Common myeloid progenitor, CD34-positive (primary cell): ENCODE measurements around the gene TGM2.

ENCODE experiments used
- CTCF ChIA-PET: fragments of 350-600 bp; sonication (Branson Sonifier 250); formaldehyde crosslinking; loops from one replicate; lab custom pipeline; 2021; ENCODE audit warnings: antibody characterized with exemption; lab: Charles Lee
- POLR2A ChIA-PET: fragments of 350-600 bp; sonication (Branson Sonifier 250); formaldehyde crosslinking; loops from one replicate; lab custom pipeline; 2021; ENCODE audit warnings: antibody characterized with exemption; lab: Charles Lee
- DNase-seq, 3 donors: peaks; one replicate each; pipeline versions ENCODE4 v3.0.0 to v3.0.0-alpha.2; 2013
- H3K27ac ChIP-seq, 2 experiments: 1 replicate in 1 of 2; 2 replicates in 1 of 2; pipeline ENCODE4 v1.7.0; 2013; ENCODE audit warnings: inconsistent platforms in 2 of 2, low read length in 2 of 2, mild to moderate bottlenecking in 2 of 2, low read depth in 1 of 2, moderate library complexity in 1 of 2; ENCODE audit not compliant: severe bottlenecking in 2 of 2, insufficient read depth in 1 of 2, poor library complexity in 1 of 2
- H3K27me3 ChIP-seq, 5 experiments: replicated peaks in 2 of 5; 1 replicate in 3 of 5; 2 replicates in 2 of 5; pipeline versions ENCODE4 v1.6.1 to v1.7.0; 2013; ENCODE audit warnings: low read length in 4 of 5, mild to moderate bottlenecking in 2 of 5, moderate library complexity in 2 of 5, inconsistent platforms in 1 of 5; ENCODE audit not compliant: insufficient read depth in 5 of 5, control insufficient read depth in 4 of 5
- H3K36me3 ChIP-seq, 4 experiments: 1 replicate in 2 of 4; 2 replicates in 2 of 4; pipeline versions ENCODE4 v1.6.1 to v1.7.0; 2013; ENCODE audit warnings: low read length in 3 of 4, control low read depth in 1 of 4, mild to moderate bottlenecking in 1 of 4; ENCODE audit not compliant: control insufficient read depth in 4 of 4, insufficient read depth in 4 of 4
- H3K4me1 ChIP-seq, 4 experiments: 1 replicate in 3 of 4; 2 replicates in 1 of 4; pipeline versions ENCODE4 v1.6.1 to v1.7.1; 2013; ENCODE audit warnings: low read length in 3 of 4, mild to moderate bottlenecking in 3 of 4, control low read depth in 1 of 4, inconsistent platforms in 1 of 4, moderate library complexity in 1 of 4; ENCODE audit not compliant: control insufficient read depth in 4 of 4, insufficient read depth in 4 of 4; ENCODE audit errors: control extremely low read depth in 1 of 4
- H3K4me3 ChIP-seq, 7 experiments: 1 replicate in 4 of 7; 2 replicates in 3 of 7; pipeline versions ENCODE4 v1.5.1 to v1.7.0; 2013; ENCODE audit warnings: mild to moderate bottlenecking in 7 of 7, low read length in 6 of 7, moderate library complexity in 6 of 7, inconsistent platforms in 2 of 7, low read depth in 2 of 7, control low read depth in 1 of 7; ENCODE audit not compliant: insufficient read depth in 4 of 7, control insufficient read depth in 1 of 7; ENCODE audit errors: extremely low read depth in 1 of 7
- H3K9me3 ChIP-seq, 5 experiments: 1 replicate in 4 of 5; 2 replicates in 1 of 5; pipeline versions ENCODE4 v1.6.1 to v1.7.1; 2013; ENCODE audit warnings: low read length in 4 of 5, mild to moderate bottlenecking in 2 of 5, inconsistent platforms in 1 of 5, low read depth in 1 of 5, moderate library complexity in 1 of 5; ENCODE audit not compliant: control insufficient read depth in 4 of 5, insufficient read depth in 2 of 5; ENCODE audit errors: control extremely low read depth in 1 of 5
- WGBS: methylation state at CpG from one replicate; pipeline ENCODE4 v1.1.5; 2013; ENCODE audit not compliant: insufficient coverage; 5-methylcytosine and 5-hydroxymethylcytosine counted together

Gene TGM2

DNA sequence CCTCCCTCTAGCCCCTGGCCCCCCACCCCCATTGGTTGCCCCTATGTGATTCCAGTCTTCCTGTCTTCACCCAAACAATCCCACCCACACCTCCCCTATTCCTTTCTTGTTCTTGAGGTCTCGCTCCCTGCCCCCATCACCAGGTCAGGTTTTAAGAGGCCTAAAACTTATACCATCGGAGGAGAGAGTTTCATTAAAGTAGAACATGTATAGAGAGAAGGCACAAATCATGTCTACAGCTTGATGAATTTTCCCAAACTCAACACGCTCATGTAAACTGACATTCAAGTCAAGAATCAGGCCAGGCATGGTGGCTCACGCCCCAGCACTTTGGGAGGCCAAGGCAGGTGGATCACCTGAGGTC lies 44.5 kb downstream of the TGM2 start:
- Histone ChIP-seq H3K27me3 (no peaks in the 10 kb centered on the region), H3K4me3 (no peak overlapping the region), H3K4me1 (no peaks in the 10 kb centered on the region), H3K36me3 (no peaks in the 10 kb centered on the region), H3K27ac (no peak overlapping the region), H3K9me3 (no peaks in the 10 kb centered on the region)
- DNase-seq = no peak
- 100% methylated on average over 1 of the region's 4 CpGs for WGBS
- CTCF ChIA-PET = no interaction called here
- POLR2A ChIA-PET = no interaction called here

DNA sequence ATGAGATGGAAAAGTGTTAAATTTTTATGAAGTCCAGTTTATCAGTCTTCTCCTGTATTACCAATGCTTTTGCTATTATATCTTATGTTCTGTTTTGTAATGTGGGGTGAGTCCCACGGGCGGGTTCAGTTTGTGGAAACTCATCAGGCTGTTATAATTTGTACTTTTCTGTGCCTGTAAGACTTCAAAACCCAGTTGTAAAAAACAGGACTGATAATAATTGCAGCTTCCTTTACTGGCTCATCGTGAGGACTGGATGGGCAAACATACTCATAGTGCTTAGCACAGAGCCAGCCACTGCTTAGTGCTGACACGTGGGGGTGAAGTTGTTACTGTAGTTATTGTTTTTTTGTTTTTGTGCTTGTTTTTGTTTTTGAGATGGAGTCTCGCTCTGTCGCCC lies 45.6 kb downstream of the TGM2 start:
- Histone ChIP-seq H3K27ac (no peak overlapping the region), H3K27me3 (no peaks in the 10 kb centered on the region), H3K9me3 (no peaks in the 10 kb centered on the region), H3K36me3 (no peaks in the 10 kb centered on the region), H3K4me3 (no peak overlapping the region), H3K4me1 (no peaks in the 10 kb centered on the region)
- CTCF ChIA-PET = no interaction called here
- POLR2A ChIA-PET = no interaction called here
- 98% methylated on average over 4 of the region's 6 CpGs for WGBS
- no peak for DNase-seq

DNA sequence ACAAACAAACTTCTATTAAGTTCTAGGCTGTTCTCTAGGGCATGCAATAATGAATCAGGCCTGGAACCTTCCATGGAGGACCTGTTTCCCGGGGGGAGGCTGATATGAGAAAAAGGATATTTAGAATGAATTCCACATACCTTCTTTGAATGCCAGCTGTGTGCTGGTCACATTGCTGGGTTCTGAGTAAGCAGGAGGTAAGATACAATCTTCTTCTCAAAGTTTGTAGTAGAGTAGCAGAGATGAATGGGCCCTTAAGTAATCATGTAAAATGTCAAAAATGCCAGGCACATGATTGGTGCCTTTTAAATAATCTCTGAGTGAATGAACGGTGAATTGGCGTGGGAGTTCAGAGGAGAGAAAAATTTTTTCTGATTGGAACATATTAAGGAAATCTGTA lies 47.4 kb downstream of the TGM2 start:
- POLR2A ChIA-PET = no interaction called here
- CTCF ChIA-PET = no interaction called here

DNA sequence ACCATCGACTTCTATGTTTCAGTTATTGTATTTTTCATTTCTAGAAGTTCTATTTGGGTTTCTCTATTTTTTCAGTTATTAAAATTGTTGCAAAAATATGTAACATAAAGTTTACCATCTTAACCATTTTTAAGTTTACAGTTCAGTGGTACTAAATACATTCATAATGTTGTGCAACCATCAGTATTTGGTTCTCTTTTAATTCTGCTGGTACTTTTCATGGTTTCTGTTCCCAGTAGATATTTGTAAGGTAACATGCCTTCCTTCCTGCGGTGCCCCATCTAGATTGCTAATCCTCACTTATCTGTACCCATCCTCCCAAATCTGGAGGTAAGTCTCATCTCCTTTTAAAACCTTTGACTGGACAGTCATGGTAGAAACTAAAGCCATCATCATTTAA lies 47.9 kb downstream of the TGM2 start:
- H3K9me3 ChIP-seq = no peaks in the 10 kb centered on the region
- WGBS = 100% methylated on average over 1 of the region's 2 CpGs
- DNase-seq = no peak
- H3K4me3 ChIP-seq = no peak overlapping the region
- ChIA-PET CTCF (no interaction called here), POLR2A (no interaction called here)
- H3K4me1 ChIP-seq = peaks cover 0 to 8% (median 4%) of the 10 kb centered on the region in 4 experiments
- no peaks in the 10 kb centered on the region for H3K27me3 ChIP-seq
- H3K36me3 ChIP-seq = no peaks in the 10 kb centered on the region
- H3K27ac ChIP-seq = no peak overlapping the region

More for the DNA sequence above, 47.4 kb downstream of the TGM2 start:
- no peak overlapping the region for H3K4me3 ChIP-seq
- H3K27me3 ChIP-seq = no peaks in the 10 kb centered on the region
- H3K9me3 ChIP-seq = no peaks in the 10 kb centered on the region
- 100% methylated on average over 2 of the region's 3 CpGs for WGBS
- H3K4me1 ChIP-seq = peaks cover 0 to 8% (median 4%) of the 10 kb centered on the region in 4 experiments
- no peak for DNase-seq
- H3K36me3 ChIP-seq = no peaks in the 10 kb centered on the region
- no peak overlapping the region for H3K27ac ChIP-seq

DNA sequence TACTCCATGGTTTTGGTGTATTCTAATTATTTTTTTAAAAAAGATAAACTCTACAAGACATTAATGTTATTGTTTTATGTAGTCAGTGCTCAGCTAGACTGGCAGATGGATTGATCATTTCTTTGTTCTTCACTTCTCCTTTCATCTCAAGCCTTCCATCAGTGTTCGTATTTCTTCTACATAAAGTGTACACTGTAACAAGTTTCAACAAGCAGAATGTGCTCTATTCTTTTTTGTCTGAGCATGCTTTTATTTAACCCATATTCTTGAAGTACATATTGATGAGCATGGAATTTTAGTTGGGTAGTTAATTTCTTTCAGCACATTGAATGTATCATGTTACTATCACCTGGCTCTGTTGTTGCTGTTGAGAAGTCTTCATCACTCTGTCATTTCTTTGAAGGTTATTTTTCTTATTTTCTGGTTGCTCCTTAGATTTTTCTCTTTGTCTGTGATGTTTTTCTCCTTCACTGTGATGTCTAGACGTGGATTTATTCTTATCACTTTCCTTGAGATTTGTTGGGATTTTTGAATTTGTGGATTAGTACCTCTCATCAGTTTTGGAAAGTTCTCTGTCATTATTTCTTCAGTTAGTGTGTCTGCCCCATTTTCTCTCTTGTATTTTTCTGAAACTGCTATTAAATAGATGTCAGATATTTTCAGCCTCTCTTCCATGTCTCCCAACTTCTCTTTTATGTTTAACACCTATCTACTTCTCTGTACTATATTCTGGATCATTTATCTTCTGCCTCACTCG lies 48.5 kb downstream of the TGM2 start:
- no peak overlapping the region for H3K4me3 ChIP-seq
- no CpG with 5 or more reads among the region's 3 CpGs for WGBS
- no peak overlapping the region for H3K27ac ChIP-seq
- no peaks in the 10 kb centered on the region for H3K36me3 ChIP-seq
- peaks cover 0 to 8% (median 4%) of the 10 kb centered on the region in 4 experiments for H3K4me1 ChIP-seq
- DNase-seq = no peak
- H3K27me3 ChIP-seq = no peaks in the 10 kb centered on the region
- H3K9me3 ChIP-seq = no peaks in the 10 kb centered on the region
- POLR2A ChIA-PET = no interaction called here
- CTCF ChIA-PET = interaction anchor here (4.8 kb wide), 1 partner anchor 103 kb away, joined by 43 read pairs; no protein-coding TSS in a partner anchor

DNA sequence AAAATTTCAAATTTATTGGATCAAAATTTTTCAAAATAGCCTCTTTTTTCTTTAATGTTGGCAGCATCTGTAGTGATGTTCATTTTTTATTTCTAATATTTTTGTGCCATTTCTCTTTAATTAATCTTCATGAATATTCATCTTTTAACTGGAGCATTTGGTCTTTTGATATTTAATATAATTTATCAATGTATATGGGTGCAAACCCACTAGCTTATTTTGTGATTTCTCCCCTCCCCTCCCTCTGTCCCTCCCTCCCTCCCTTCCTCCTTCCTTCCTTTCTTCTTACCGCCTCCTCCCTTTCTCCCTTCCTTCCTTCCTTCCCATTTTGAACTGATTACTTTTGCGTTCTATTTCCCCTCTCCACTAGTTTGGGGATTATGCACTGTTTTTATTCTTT lies 49.2 kb downstream of the TGM2 start:
- H3K27me3 ChIP-seq = no peaks in the 10 kb centered on the region
- no peaks in the 10 kb centered on the region for H3K36me3 ChIP-seq
- no peak overlapping the region for H3K27ac ChIP-seq
- H3K9me3 ChIP-seq = no peaks in the 10 kb centered on the region
- no CpG with 5 or more reads among the region's 2 CpGs for WGBS
- no peak overlapping the region for H3K4me3 ChIP-seq
- DNase-seq = no peak
- ChIA-PET POLR2A (no interaction called here), CTCF (interaction anchor here (2.8 to 4.8 kb wide), 2 partner anchors 13 to 104 kb away, joined by 16 to 43 read pairs; no protein-coding TSS in a partner anchor)
- H3K4me1 ChIP-seq = peaks cover 0 to 8% (median 4%) of the 10 kb centered on the region in 4 experiments

DNA sequence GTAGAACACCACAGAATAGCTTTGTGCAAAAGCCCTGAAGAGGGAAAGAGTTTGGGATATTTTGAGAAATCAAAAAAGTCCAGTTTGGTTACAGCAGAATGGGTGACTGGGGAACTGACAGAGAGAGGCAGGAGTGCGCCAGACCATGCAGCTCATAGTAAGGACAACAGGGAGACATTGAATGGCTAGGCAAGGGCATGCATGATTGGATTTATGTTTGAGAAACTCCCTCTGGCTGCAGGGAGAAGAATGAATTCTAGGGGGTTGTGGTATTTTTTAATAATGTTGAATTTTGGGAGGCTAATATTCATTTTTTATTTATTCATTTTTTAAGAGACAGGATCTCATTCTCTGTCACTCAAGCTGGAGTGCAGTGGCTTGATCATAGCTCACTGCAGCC lies 49.9 kb downstream of the TGM2 start:
- DNase-seq = no peak
- H3K4me3 ChIP-seq = no peak overlapping the region
- H3K36me3 ChIP-seq = no peaks in the 10 kb centered on the region
- no peaks in the 10 kb centered on the region for H3K27me3 ChIP-seq
- no peak overlapping the region for H3K27ac ChIP-seq
- no peaks in the 10 kb centered on the region for H3K9me3 ChIP-seq
- ChIA-PET CTCF (interaction anchor here (1.2 to 4.8 kb wide), 5 partner anchors 14 to 105 kb away, joined by 3 to 43 read pairs (median 16); no protein-coding TSS in a partner anchor), POLR2A (no interaction called here)
- peaks cover 0 to 8% (median 4%) of the 10 kb centered on the region in 4 experiments for H3K4me1 ChIP-seq
- 100% methylated on average over 1 of the region's 1 CpG for WGBS
